Mononuclear cell (primary cell): ENCODE data around the gene ZFHX2. TPM values are rescaled to one million over a fixed set of nuclear protein-coding genes. Genes with fewer than 3 reads are reported as not detected.

ENCODE experiments used
- H3K27me3 ChIP-seq: 2 replicates; pipeline ENCODE4 v1.6.0; 2011; ENCODE audit warnings: low read length, control low read depth; ENCODE audit not compliant: insufficient read depth
- H3K4me1 ChIP-seq: 2 replicates; pipeline ENCODE4 v1.5.1; 2011; ENCODE audit warnings: mild to moderate bottlenecking, low read length, control low read depth; ENCODE audit not compliant: insufficient read depth
- H3K4me3 ChIP-seq: 2 replicates; pipeline ENCODE4 v1.5.1; 2011; ENCODE audit warnings: mild to moderate bottlenecking, low read length, moderate library complexity
- H3K9me3 ChIP-seq: 2 replicates; pipeline ENCODE4 v1.5.1; 2011; ENCODE audit warnings: low read depth, mild to moderate bottlenecking, control low read depth, low read length
- total RNA-seq: library from RNA; depleted of rRNA; stranded (reverse); fragments of >200 nt; gene quantifications from one replicate; pipeline ENCODE4 v1.2.3, GENCODE V29; 2012

The ZFHX2 gene
- total RNA-seq, 1 donor: under 0.01 TPM

GRCh38 chr14:23566778-23567185, 15.2 kb upstream of the ZFHX2 start:
- H3K9me3 ChIP-seq: no peaks in the 10 kb centered on the region
- H3K4me3 ChIP-seq: peak overlapping the region; percentile 70
- H3K4me1 ChIP-seq: peaks cover 44% of the 10 kb centered on the region
- no peaks in the 10 kb centered on the region for H3K27me3 ChIP-seq

GRCh38 chr14:23566112-23566777, 14.7 kb upstream of the ZFHX2 start:
- H3K27me3 ChIP-seq: no peaks in the 10 kb centered on the region
- H3K4me1 ChIP-seq: peaks cover 39% of the 10 kb centered on the region
- no peak overlapping the region for H3K4me3 ChIP-seq
- H3K9me3 ChIP-seq: no peaks in the 10 kb centered on the region

- H3K4me1 ChIP-seq: peaks cover 36% of the 10 kb centered on the region
- H3K9me3 ChIP-seq: no peaks in the 10 kb centered on the region
- no peak overlapping the region for H3K4me3 ChIP-seq
- no peaks in the 10 kb centered on the region for H3K27me3 ChIP-seq
These were observed 14.1 kb upstream of the ZFHX2 start for GRCh38 chr14:23565626-23566025.

- Histone ChIP-seq H3K4me1 (peaks cover 36% of the 10 kb centered on the region), H3K9me3 (no peaks in the 10 kb centered on the region), H3K4me3 (no peak overlapping the region), H3K27me3 (no peaks in the 10 kb centered on the region)
These were observed 13.3 kb upstream of the ZFHX2 start for GRCh38 chr14:23564876-23565275.

- Histone ChIP-seq H3K9me3 (no peaks in the 10 kb centered on the region), H3K27me3 (no peaks in the 10 kb centered on the region), H3K4me1 (peaks cover 36% of the 10 kb centered on the region), H3K4me3 (no peak overlapping the region)
These were observed 12.7 kb upstream of the ZFHX2 start for GRCh38 chr14:23564181-23564812.

- peaks cover 30% of the 10 kb centered on the region for H3K4me1 ChIP-seq
- H3K27me3 ChIP-seq: no peaks in the 10 kb centered on the region
- no peaks in the 10 kb centered on the region for H3K9me3 ChIP-seq
- no peak overlapping the region for H3K4me3 ChIP-seq
These were observed 12.1 kb upstream of the ZFHX2 start for GRCh38 chr14:23563473-23564180.

- no peaks in the 10 kb centered on the region for H3K27me3 ChIP-seq
- H3K4me1 ChIP-seq: peaks cover 24% of the 10 kb centered on the region
- no peaks in the 10 kb centered on the region for H3K9me3 ChIP-seq
- H3K4me3 ChIP-seq: no peak overlapping the region
These were observed 11.4 kb upstream of the ZFHX2 start for GRCh38 chr14:23562822-23563472.

GRCh38 chr14:23561873-23562821, 10.6 kb upstream of the ZFHX2 start:
- Histone ChIP-seq H3K9me3 (no peaks in the 10 kb centered on the region), H3K4me1 (peaks cover 28% of the 10 kb centered on the region), H3K4me3 (no peak overlapping the region), H3K27me3 (no peaks in the 10 kb centered on the region)

- H3K4me1 ChIP-seq: peaks cover 28% of the 10 kb centered on the region
- no peaks in the 10 kb centered on the region for H3K27me3 ChIP-seq
- no peak overlapping the region for H3K4me3 ChIP-seq
- H3K9me3 ChIP-seq: no peaks in the 10 kb centered on the region
These were observed 9.7 kb upstream of the ZFHX2 start for GRCh38 chr14:23561259-23561658.

- peaks cover 31% of the 10 kb centered on the region for H3K4me1 ChIP-seq
- H3K9me3 ChIP-seq: no peaks in the 10 kb centered on the region
- no peak overlapping the region for H3K4me3 ChIP-seq
- no peaks in the 10 kb centered on the region for H3K27me3 ChIP-seq
These were observed 8.5 kb upstream of the ZFHX2 start for GRCh38 chr14:23559926-23560520.

GRCh38 chr14:23559010-23559925, 7.7 kb upstream of the ZFHX2 start:
- Histone ChIP-seq H3K9me3 (no peaks in the 10 kb centered on the region), H3K4me3 (no peak overlapping the region), H3K4me1 (peaks cover 31% of the 10 kb centered on the region), H3K27me3 (no peaks in the 10 kb centered on the region)

GRCh38 chr14:23558346-23559009, 6.9 kb upstream of the ZFHX2 start:
- Histone ChIP-seq H3K27me3 (no peaks in the 10 kb centered on the region), H3K4me3 (no peak overlapping the region), H3K4me1 (peaks cover 31% of the 10 kb centered on the region), H3K9me3 (no peaks in the 10 kb centered on the region)

- Histone ChIP-seq H3K9me3 (no peaks in the 10 kb centered on the region), H3K4me3 (no peak overlapping the region), H3K4me1 (peaks cover 26% of the 10 kb centered on the region), H3K27me3 (no peaks in the 10 kb centered on the region)
These were observed 6.4 kb upstream of the ZFHX2 start for GRCh38 chr14:23557946-23558345.
